ENCODE data around the gene PCBP3.
"Not testable (repeated sequence)": the region's sequence is repeated elsewhere in the genome, so short reads cannot be mapped to it uniquely, and the experiment has no call there.

Gene PCBP3

DNA sequence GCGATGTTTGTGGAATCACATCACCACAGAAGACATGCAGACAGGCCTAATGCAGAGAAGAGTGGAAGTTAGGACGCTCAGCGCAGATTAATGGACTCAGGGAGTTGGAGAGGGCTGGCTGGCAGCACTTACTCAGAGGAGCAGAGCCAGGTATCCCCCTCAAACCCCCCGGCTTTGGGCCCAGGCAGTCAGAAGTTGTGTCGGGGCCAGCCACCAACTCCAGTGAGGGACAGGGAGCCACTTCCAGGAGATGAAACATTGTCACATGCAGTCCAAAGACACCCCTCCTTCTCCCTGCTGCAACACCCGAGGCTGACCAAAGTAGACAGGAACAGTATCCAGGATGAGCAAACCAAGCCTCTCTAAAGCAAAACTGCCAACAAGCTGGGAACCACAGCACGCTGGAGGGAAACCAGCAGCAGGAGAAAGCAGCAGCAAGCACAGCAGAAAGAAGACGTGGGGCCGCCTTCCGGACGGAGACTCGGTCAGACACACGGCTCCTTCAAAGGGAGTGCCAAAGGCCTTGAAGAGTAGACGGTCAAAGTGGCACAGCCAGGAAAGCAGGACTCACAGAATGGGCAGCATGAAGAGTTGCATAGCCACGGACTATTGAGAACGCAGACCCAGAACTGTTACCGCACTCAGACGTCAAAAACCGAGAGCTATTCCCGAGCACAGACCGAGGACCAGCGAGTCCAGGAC, 149.3 kb downstream of the PCBP3 start:
- DNase-seq, result no peak

DNA sequence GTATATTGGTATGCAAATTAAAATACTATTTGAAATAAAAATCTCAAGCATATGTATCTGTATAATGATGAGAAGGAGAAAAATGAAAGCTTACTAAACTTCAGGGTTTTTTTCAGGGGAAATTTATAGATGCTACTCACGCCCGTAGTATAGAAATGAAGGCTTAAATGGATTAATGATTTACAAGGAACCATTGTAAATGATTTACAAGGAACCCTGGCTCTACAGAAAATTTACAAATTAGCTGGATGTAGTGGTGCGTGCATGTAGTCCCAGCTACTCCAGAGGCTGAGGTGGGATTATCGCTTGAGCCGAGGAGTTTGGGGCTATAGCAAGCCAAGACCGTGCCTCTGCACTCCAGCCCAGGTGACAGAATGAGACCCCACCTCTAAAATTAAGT, 150.5 kb downstream of the PCBP3 start:
- no peak for DNase-seq

DNA sequence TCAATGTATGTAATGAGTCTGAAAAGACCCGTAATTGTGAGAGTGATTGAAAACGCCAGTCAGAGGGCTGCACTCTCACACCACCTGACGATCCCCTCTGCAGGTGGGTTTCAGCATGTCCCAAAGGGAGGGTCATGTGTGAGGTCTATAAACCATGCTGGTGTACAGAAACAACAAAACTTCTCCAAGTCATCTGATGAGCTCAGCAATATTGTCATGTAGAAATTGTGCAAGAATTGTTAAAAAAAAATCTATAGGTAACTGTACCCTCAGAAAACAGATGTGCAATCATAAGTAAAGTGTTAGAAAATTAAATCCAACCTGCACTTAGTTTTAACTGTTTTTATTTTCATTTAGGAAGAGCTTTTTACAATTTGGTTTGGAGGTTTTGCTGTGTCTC, 152.5 kb downstream of the PCBP3 start:
- no peak for DNase-seq

DNA sequence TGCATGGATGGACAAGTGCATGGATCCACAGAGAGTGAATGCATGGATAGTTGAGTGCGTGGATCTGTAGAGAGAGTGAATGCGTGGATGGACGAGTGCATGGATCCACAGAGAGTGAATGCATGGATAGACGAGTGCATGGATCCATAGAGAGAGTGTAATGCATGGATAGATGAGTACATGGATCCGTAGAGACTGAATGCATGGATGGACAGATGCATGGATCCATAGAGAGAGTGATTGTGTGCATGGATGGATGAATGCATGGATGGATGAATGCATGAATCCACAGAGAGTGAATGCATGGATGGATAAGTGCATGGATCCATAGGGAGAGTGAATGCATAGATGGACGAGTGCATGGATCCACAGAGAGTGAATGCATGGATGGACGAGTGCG, 153.8 kb downstream of the PCBP3 start:
- no peak for DNase-seq

DNA sequence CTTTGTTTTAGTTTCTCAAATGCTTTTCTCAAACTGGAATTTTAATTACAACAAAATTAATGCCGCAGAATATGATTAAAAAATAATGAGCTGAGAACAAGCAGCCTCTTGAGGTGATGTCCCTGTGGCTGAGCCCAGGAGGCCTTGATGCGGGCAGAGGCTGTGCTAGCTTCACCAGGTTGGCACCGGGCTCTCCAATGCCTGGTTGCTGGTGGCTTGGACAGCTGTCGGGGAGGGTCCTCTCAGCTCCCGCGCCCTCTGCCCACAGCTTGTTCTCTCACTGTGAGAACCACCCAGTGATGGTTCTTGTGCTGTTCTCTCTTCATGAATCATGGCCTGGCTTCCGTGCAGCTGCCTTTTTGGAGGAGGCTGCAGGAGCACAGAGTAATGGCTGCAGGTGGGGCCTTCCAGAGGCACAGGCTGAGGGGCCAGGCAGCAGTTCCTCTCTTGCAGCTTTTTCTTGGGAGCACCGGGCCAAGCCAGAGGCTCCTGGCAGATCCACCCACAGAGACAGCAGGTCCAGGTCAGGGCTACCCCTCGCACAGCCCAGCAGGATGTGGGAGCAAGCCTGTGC, 156.3 kb downstream of the PCBP3 start:
- DNase-seq, result no peak

DNA sequence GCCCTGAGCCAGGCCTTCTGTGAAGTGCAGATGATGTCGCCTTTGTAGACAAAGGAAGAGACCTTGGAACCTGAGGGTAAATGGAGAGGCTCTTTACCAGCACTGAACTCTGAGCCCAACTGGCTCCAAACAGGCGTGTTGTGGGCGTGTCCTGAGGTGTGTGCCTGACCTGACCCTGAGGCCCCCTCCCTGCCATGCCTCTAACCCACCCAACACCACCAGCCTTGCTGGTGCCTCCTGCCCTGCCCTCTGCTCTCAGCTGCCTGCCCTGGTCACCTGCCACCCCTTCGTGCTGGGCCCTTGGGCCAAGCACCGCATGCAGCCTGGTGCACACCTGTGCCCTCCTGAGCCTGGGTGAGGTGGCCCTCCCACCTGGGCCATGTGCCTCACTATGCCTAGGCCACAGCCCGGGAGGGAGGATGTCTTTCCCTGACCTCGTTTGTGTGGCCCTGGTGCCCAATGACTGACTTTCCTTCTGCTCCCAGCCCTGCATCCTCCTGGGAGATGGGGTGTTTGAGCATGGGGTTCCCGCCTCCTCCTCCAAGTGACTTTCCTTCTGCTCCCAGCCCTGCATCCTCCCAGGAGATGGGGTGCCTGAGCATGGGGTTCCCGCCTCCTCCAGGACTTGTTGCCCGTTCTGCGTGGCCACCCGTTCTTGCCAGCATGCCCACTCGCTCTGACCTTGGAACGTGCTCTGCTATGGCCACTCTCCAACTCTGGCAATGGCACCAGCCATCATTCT, 157.0 kb downstream of the PCBP3 start:
- no peak for DNase-seq

DNA sequence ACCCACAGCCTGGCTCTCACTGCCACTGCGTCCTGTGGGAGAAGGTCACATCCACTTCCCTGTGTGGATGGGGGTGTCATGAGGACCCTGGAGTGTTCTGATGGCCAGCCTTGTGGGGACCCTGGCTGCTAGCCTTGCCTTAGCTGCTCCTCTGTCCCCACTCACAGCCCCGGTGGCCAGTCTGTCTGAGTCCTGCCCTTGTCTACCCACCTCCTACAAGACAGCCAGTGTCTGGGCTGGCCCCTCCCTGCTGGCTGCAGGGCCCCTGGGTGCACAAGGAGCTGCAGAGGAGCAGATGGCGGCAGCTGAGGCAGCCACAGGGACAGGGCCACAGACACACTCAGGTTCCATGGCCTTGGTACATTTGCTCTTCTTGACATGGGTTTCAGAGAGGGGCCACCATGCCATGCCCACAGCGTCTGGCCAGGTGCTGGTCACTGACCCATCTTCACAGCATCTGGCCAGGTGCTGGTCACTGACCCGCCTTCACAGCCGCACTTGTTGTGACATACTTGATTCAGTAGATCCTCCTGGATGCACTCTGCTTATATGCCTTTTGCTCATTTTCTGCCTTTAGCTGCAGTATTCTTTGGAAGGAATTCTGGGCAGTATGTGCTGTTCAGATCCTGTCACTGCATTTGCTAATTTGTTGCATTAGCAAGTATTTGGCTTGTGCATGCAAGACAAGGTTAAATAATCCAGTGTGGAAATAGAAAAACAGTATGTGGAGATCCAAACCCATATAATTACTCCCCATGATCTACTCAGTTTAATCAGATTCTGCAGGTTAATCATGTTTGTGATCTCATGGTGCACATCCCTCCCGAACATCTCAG, 157.8 kb downstream of the PCBP3 start:
- DNase-seq, result no peak

DNA sequence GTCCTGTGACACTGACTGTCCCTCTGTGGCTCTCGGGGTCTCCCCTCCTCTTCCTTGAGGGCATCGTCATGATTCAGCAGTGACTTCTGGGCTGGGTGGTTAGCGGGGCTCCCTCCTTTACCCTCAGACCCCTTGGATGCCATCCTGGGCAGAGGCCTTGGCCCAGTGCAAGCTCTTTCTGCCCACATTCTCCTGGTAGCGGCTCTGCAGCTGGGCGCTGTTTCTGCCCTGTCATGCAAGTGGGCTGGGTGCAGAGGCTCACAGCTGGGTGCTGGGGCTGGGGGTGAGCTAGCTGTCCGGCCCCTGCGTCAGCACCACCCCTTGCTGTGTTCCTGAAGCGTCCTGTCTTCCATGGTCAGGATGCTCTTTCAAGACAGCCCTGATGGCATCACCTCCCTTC, 158.5 kb downstream of the PCBP3 start:
- no peak for DNase-seq

DNA sequence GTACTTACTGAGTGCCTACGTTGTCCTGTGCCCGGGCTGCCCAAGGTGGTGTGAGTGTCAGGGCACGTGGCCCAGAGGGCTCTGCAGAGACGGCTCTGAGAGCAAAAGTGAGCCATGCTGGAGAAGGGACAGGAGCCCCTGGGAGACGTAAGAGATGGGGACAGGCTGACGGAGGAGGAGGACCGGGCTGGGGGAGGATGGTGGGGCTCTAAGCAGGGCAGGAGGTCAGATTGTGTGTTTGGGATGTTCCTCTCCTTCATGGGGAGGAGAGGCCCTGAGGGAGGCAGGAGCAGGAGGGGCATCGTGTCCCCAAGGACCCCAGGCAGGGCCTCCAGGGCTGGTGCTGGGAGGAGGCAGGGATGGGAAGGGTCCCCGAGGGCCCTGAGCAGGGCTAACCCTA, 158.9 kb downstream of the PCBP3 start:
- no peak for DNase-seq

DNA sequence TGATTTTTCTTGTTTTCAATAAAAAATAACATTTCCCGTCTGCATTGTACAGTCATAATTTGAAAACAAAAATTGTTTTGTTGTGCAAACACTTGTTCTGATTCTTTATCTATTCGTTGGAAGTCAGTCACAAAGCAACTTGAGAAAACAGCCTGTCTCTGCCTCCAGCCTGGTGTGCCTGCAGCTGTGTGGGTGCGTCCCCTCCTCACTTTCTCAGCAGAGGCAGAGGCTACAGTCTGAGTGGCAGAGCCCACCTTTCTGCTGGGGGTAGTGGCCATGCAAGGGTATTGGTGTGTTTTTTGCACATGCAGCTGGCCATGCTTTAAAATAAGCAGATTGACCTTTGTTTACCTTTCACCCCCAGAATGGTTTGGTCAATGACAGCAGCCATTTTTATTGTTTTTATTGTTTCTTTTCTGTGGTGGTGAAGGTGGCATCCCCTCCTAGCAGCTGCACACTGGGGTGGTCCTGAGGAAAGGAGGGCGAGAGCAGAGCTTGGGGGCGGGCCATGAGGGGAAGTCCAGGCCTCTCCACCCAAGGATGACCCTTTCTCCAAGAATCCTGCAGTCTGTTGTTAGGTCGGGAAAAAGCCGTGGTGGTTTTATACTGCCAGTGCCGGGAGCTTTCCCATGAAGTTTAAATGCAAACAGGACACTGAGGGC, 159.6 kb downstream of the PCBP3 start:
- DNase-seq, result no peak

DNA sequence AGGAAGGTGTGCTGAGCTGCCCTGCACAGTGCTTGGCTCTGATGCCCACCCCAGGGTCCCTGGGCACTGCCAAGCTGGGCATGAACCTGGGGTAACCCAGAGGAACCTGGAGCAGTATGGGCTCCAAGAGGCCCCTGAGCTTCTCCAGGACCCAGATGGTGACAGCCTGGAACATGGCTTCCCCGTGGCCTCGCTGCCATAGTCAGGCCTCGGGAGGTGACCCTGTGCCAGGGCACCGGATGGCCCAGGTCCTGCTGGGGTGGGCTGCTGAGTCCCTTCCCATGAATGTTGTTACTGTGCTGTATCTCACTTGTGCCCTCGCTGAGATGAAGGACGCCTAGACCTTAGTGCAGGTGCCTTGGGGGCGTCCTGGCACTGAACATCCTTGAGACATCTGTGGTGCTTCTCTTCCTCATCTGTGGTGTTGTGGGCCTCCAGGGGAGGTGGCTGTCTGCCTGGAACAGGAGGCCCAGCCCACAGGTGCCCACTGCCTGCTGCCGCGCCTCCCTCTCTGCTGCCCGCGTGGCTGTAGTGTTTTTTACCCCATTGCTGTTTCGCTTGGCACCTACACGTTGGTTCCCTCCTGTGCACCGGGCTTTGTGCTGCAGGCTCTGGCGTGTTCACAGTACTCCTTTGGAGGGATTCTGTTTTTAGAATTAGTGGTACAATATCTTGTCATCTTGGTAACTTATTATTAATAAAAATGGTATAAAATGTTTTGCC, 160.3 kb downstream of the PCBP3 start:
- no peak for DNase-seq

DNA sequence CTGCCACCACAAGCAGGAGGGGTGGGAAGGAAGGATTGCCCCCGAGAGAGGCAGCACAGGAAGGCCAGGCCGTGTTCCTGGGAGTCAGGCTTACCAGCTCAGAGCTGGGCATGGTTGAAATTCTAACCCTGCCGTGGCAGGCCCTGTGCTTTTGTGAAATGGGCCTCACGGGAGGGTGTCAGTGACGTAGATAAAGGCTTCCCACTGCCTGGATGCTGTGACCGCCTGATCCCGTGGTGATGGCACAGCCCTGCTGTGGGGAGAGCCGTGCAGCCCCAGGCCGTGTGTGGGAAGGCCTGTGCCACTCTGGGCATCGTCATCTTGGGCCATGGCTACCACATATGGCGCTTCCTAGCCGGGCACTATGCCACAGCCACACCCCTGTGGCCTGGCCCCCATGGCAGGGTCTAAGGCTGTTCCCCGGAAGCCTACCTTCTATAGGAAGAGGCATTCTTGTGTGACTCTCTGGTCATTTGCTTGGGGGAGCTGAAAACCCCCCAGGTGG, 161.3 kb downstream of the PCBP3 start:
- DNase-seq, result no peak

DNA sequence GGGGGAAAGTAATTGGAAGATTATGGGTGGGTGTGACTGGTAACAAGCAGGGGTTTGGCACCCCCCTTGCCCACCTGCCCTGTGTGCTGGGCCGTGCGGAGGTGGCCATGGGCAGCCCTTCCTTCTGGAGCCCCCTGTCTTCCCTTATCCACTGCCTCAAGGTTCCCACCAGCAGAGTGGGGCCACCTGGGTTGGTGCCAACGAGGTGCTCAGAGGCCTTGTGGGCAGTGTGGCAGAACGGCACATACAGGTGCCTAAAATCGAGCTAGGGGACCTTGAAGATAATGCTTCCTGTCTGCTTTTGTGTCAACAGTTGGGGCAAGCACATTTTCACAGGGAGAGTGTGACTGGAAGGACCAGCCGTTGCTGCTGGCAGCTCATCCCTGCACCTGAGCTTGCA, 161.8 kb downstream of the PCBP3 start:
- DNase-seq, result no peak

DNA sequence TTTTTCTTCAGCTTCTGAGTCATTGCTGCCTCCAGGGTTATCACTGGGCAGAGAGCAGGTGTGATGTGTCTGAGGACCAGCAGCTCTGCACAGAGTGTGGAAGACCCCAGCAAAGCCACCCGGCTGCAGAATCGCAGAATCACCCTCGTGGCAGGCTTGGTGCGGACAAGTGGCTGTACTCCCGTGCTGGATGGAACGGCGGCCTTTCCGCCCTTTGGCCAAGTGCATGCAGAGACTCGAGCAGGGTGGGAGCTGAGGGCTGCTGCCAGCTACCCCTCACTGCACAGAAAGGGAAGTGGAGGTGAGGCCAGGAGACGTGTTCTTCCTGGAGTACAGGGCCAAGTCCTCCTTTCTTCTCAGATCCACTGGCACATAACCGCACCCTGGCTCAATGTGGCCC, 162.5 kb downstream of the PCBP3 start:
- DNase-seq, result no peak

DNA sequence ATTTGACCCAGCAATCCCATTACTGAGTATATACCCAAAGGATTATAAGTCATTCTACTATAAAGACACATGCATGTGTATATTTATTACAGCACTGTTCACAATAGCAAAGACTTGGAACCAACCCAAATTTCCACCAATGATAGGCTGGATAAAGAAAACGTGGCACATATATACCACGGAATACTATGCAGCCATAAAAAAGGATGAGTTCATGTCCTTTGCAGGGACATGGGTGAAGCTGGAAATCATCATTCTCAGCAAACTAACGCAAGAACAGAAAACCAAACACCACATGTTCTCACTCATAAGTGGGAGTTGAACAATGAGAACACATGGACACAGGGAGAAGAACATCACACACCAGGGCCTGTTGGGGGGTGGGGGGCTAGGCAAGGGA, 165.1 kb downstream of the PCBP3 start:
- not testable (repeated sequence) for DNase-seq

DNA sequence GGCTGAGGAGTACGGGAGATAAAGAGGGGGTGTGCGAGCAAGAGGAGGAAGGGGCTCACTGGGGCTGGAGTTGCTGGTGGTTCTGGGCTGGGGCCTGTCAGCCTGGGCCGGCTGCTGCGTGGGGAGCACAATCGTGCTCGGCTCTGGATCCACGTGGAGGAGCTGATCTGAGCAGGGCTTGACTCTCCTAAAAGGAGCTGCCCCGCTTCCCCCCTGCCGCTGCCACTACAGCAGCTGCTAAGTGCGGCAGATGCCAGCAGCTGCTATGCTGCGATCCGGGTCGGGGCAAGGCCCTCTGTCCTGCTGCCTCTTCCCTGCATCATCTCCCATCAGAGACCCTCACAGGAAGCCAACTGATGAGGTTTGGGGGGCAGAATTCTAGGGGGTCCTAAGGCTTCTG, 165.9 kb downstream of the PCBP3 start:
- DNase-seq, result no peak

DNA sequence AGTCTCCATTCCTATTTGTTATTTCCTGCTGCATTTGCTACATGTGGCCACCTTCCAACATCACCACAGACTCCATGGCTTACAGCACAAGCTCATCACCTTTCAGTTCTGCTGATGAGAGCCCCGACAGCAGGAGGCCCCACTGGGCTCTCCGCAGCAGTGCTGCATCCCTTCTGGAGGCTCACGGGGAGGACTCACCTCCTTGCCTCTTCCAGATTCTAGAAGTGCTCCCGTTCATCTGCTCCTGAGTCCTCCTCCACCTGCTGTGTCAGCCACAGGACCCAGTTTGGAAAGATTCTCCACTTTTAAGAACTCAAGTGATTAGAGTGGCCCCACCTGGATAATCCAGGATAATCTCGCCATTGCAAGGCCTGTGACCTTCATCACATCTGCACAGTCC, 167.6 kb downstream of the PCBP3 start:
- no peak for DNase-seq

DNA sequence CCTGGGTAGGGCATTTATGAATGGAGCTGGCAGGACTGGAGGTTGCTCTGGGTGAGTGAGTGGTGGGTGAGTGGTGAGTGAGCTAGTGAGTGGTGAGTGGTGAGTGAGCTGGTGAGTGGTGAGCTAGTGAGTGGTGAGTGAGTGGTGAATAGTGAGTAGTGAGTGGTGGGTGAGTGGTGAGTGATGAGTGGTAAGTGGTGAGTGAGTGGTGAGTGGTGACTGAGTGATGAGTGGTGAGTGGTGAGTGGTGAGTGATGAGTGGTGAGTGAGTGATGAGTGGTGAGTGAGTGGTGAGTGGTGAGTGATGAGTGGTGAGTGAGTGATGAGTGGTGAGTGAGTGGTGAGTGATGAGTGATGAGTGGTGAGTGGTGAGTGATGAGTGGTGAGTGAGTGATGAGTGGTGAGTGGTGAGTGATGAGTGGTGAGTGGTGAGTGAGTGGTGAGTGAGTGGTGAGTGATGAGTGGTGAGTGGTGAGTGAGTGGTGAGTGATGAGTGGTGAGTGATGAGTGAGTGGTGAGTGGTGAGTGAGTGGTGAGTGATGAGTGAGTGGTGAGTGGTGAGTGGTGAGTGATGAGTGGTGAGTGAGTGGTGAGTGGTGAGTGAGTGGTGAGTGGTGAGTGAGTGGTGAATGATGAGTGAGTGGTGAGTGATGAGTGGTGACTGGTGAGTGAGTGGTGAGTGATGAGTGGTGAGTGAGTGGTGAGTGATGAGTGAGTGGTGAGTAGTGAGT, 170.8 kb downstream of the PCBP3 start:
- not testable (repeated sequence) for DNase-seq

DNA sequence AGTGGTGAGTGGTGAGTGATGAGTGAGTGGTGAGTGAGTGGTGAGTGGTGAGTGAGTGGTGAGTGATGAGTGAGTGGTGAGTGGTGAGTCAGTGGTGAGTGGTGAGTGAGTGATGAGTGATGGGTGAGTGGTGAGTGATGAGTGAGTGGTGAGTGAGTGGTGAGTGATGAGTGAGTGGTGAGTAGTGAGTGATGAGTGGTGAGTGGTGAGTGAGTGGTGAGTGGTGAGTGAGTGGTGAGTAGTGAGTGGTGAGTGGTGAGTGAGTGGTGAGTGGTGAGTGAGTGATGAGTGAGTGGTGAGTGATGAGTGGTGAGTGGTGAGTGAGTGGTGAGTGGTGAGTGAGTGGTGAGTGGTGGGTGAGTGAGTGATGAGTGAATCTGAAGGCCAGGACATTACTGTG, 172.3 kb downstream of the PCBP3 start:
- DNase-seq, result not testable (repeated sequence)

DNA sequence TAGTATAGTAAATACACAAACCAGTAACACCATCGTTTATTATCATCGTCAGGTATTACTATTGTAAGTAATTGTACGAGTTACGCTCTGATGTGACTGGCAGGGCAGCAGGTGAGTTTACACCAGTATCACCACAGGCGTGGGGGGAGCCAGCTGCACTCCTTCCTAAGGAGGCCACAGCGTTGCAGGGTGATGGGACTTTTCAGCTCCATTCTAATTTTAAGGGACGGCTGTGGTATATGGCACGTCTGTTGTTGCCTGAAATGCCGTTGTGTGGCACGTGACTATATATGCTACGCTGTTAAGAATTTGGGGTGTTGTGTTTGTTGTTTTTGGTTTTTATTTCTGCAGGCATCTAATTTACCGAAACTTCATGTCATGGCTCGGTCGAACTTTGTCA, 173.3 kb downstream of the PCBP3 start:
- no peak for DNase-seq

DNA sequence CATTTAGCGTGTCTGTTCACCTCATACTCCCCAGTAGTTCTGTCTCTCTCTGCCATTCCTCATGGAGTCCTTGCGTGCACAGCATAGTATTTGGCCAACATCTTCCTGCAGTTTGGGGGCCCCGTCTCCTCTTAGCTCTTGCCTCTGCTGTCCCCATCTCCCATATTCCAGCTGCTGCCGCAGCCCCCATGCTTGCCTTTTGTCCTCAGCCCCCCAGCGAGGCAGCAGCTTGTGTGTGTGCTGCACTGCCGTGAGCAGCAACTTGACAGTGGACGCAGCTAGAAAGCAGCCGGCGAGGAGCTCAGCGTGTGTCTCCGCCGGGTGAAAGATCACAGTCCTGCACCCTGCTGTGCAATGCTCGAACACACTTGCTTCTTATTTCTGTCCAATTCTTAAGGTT, 173.8 kb downstream of the PCBP3 start:
- no peak for DNase-seq

Data from CD4-positive, alpha-beta T cell treated with Interleukin-4 for 1 hour (primary cell).